SK-N-SH (cell line): Measurements from ENCODE around the gene SPAG4. TPM values are rescaled to one million over a fixed set of nuclear protein-coding genes. Genes with fewer than 3 reads are reported as not detected.

Experiments used
- CTCF ChIA-PET: fragments of 300-600, 350-600 bp; formaldehyde crosslinking; extraction: SDS; loops from one replicate; lab custom pipeline; 2021; lab: Yijun Ruan, JAX
- POLR2A ChIA-PET: fragments of 350-600 bp; sonication (Branson Sonifier 250); formaldehyde crosslinking; extraction: SDS; loops from one replicate; lab custom pipeline; 2020; ENCODE audit warnings: antibody characterized with exemption, inconsistent platforms; lab: Yijun Ruan, JAX
- DNase-seq: peaks from one replicate; pipeline ENCODE4 v3.0.0; 2012
- H2AFZ ChIP-seq: fragments of 200-600 bp; sonication (generic); 2 replicates; pipeline ENCODE4 v1.8.1; 2016; ENCODE audit warnings: antibody characterized with exemption, mild to moderate bottlenecking, low read depth
- H3F3A ChIP-seq: fragments of 200-600 bp; sonication (generic); replicated peaks from 2 replicates; pipeline ENCODE3; 2016; ENCODE audit warnings: antibody characterized with exemption, mild to moderate bottlenecking; ENCODE audit not compliant: insufficient read depth
- H3K27ac ChIP-seq, 2 experiments: fragments of 200-500 bp in 1 of 2; fragments of 200-600 bp in 1 of 2; sonication (Bioruptor generic) in 1 of 2; sonication (generic), shearing (Covaris generic) in 1 of 2; 2 replicates each; pipeline versions ENCODE4 v1.5.1 to v1.6.1; 2014 to 2016; ENCODE audit warnings: low read depth in 2 of 2, inconsistent platforms in 1 of 2, low read length in 1 of 2, mild to moderate bottlenecking in 1 of 2, mixed read lengths in 1 of 2
- H3K27me3 ChIP-seq: fragments of 200-600 bp; sonication (generic), shearing (Covaris generic); 2 replicates; pipeline ENCODE4 v1.6.1; 2016; ENCODE audit warnings: mixed run types; ENCODE audit not compliant: insufficient read depth
- H3K36me3 ChIP-seq, 2 experiments: fragments of 200-500 bp in 1 of 2; fragments of 200-600 bp in 1 of 2; sonication (Bioruptor generic) in 1 of 2; sonication (generic) in 1 of 2; replicated peaks in 1 of 2; 2 replicates each; pipeline versions ENCODE3 to v1.5.1; 2014 to 2016; ENCODE audit warnings: low read length in 1 of 2, mild to moderate bottlenecking in 1 of 2; ENCODE audit not compliant: insufficient read depth in 2 of 2, control insufficient read depth in 1 of 2
- H3K4me1 ChIP-seq, 2 experiments: fragments of 200-500 bp in 1 of 2; fragments of 200-600 bp in 1 of 2; sonication (Bioruptor generic) in 1 of 2; sonication (generic), shearing (Covaris generic) in 1 of 2; 2 replicates each; pipeline versions ENCODE4 v1.5.1 to v1.6.1; 2014 to 2016; ENCODE audit warnings: low read depth in 1 of 2, low read length in 1 of 2, mixed run types in 1 of 2; ENCODE audit not compliant: insufficient read depth in 2 of 2, control insufficient read depth in 1 of 2
- H3K4me2 ChIP-seq: fragments of 200-600 bp; sonication (generic), shearing (Covaris generic); 2 replicates; pipeline ENCODE4 v1.6.1; 2017; ENCODE audit warnings: mixed run types
- H3K4me3 ChIP-seq, 2 experiments: fragments of 200-500 bp in 1 of 2; fragments of 200-600 bp in 1 of 2; sonication (Bioruptor generic) in 1 of 2; sonication (generic), shearing (Covaris generic) in 1 of 2; 2 replicates each; pipeline versions ENCODE4 v1.5.1 to v1.8.1; 2014 to 2016; ENCODE audit warnings: low read depth in 2 of 2, inconsistent platforms in 1 of 2, low read length in 1 of 2, mild to moderate bottlenecking in 1 of 2, mixed read lengths in 1 of 2, moderate library complexity in 1 of 2
- H3K79me2 ChIP-seq: fragments of 200-600 bp; sonication (generic); 2 replicates; pipeline ENCODE4 v1.8.1; 2017; ENCODE audit warnings: mild to moderate bottlenecking; ENCODE audit not compliant: insufficient read depth
- H3K9ac ChIP-seq: fragments of 200-600 bp; sonication (generic); 2 replicates; pipeline ENCODE4 v1.6.1; 2017; ENCODE audit warnings: mixed run types
- H3K9me2 ChIP-seq: fragments of 200-600 bp; sonication (generic); 2 replicates; pipeline ENCODE4 v1.6.1; 2017; ENCODE audit warnings: mixed run types
- H3K9me3 ChIP-seq: fragments of 200-600 bp; sonication (generic); 2 replicates; pipeline ENCODE4 v1.6.1; 2017; ENCODE audit warnings: mixed run types, mild to moderate bottlenecking, moderate library complexity
- H4K20me1 ChIP-seq: fragments of 200-600 bp; sonication (generic); 2 replicates; pipeline ENCODE4 v1.6.1; 2017; ENCODE audit warnings: mild to moderate bottlenecking, mixed run types; ENCODE audit not compliant: insufficient read depth
- CHD2 ChIP-seq: fragments of 150-350 bp; IDR thresholded peaks from 2 replicates; pipeline ENCODE4 v1.6.1; 2018; ENCODE audit warnings: low read length; ENCODE audit not compliant: partially characterized antibody
- FOSL2 ChIP-seq: IDR thresholded peaks from 2 replicates; pipeline ENCODE4 v1.4.0; 2012; ENCODE audit warnings: low read depth, mild to moderate bottlenecking, moderate library complexity, borderline replicate concordance
- FOXM1 ChIP-seq: IDR thresholded peaks from 2 replicates; pipeline ENCODE4 v1.4.0; 2012; ENCODE audit warnings: low read depth, mild to moderate bottlenecking
- GABPA ChIP-seq: IDR thresholded peaks from 2 replicates; pipeline ENCODE4 v1.4.0; 2012; ENCODE audit warnings: low read depth, mild to moderate bottlenecking
- JUND ChIP-seq: IDR thresholded peaks from 2 replicates; pipeline ENCODE4 v1.4.0; 2012
- MEF2A ChIP-seq: IDR thresholded peaks from 2 replicates; pipeline ENCODE4 v1.4.0; 2012; ENCODE audit warnings: low read depth, borderline replicate concordance
- NFIC ChIP-seq: IDR thresholded peaks from 2 replicates; pipeline ENCODE4 v1.4.0; 2012; ENCODE audit warnings: borderline replicate concordance
- NRF1 ChIP-seq: IDR thresholded peaks from 2 replicates; pipeline ENCODE4 v1.6.1; 2012; ENCODE audit warnings: low read depth, mild to moderate bottlenecking, low read length
- RAD21 ChIP-seq: IDR thresholded peaks from 2 replicates; pipeline ENCODE4 v1.6.1; 2012; ENCODE audit warnings: mild to moderate bottlenecking, low read length
- RFX5 ChIP-seq: IDR thresholded peaks from 2 replicates; pipeline ENCODE4 v1.6.1; 2012; ENCODE audit warnings: mild to moderate bottlenecking, improper control_type of control experiment, low read length
- RXRA ChIP-seq: IDR thresholded peaks from 2 replicates; pipeline ENCODE4 v1.4.0; 2012; ENCODE audit warnings: low read depth, mild to moderate bottlenecking, borderline replicate concordance
- SMC3 ChIP-seq: IDR thresholded peaks from 2 replicates; pipeline ENCODE4 v1.6.1; 2012; ENCODE audit warnings: low read depth, low read length, improper control_type of control experiment
- TAF1 ChIP-seq: IDR thresholded peaks from 2 replicates; pipeline ENCODE4 v1.6.1; 2012; ENCODE audit warnings: low read depth, mild to moderate bottlenecking, low read length, moderate library complexity, borderline replicate concordance
- TCF12 ChIP-seq: IDR thresholded peaks from 2 replicates; pipeline ENCODE4 v1.4.0; 2012
- TEAD4 ChIP-seq: IDR thresholded peaks from 2 replicates; pipeline ENCODE4 v1.4.0; 2012; ENCODE audit warnings: mild to moderate bottlenecking, borderline replicate concordance; ENCODE audit not compliant: insufficient read depth
- YY1 ChIP-seq: IDR thresholded peaks from 2 replicates; pipeline ENCODE4 v1.4.0; 2012; ENCODE audit warnings: low read depth, mild to moderate bottlenecking
- WGBS: methylation state at CpG from one replicate; pipeline ENCODE4 v1.1.6; 2017; ENCODE audit warnings: low lambda C conversion rate; 5-methylcytosine and 5-hydroxymethylcytosine counted together
- polyA plus RNA-seq, 3 experiments: library from polyadenylated mRNA; depleted of rRNA; stranded (reverse); fragments of >200 nt; gene quantifications; 2 replicates each; pipeline ENCODE4 v1.2.3, GENCODE V29; 2012
- TF ChIP-seq, protein P1 (sequence below): fragments of 150-350 bp; IDR thresholded peaks from 2 replicates; pipeline ENCODE4 v1.6.1; 2016; ENCODE audit warnings: mild to moderate bottlenecking, low read depth, low read length
- TF ChIP-seq, protein P2 (sequence below): fragments of 150-350 bp; IDR thresholded peaks from 2 replicates; pipeline ENCODE4 v1.6.1; 2017; ENCODE audit warnings: antibody characterized with exemption, low read length, low read depth, borderline replicate concordance
- TF ChIP-seq, protein P3 (sequence below): IDR thresholded peaks from 2 replicates; pipeline ENCODE4 v1.6.1; 2012; ENCODE audit warnings: mild to moderate bottlenecking, low read depth, low read length, moderate library complexity
- TF ChIP-seq, protein P4 (sequence below): IDR thresholded peaks from 2 replicates; pipeline ENCODE4 v1.4.0; 2012; ENCODE audit warnings: low read depth, borderline replicate concordance

SPAG4 gene
- polyA plus RNA-seq, 1 of the 3 experiments (the other 2 are of a cell fraction) = 6.9 TPM

DNA sequence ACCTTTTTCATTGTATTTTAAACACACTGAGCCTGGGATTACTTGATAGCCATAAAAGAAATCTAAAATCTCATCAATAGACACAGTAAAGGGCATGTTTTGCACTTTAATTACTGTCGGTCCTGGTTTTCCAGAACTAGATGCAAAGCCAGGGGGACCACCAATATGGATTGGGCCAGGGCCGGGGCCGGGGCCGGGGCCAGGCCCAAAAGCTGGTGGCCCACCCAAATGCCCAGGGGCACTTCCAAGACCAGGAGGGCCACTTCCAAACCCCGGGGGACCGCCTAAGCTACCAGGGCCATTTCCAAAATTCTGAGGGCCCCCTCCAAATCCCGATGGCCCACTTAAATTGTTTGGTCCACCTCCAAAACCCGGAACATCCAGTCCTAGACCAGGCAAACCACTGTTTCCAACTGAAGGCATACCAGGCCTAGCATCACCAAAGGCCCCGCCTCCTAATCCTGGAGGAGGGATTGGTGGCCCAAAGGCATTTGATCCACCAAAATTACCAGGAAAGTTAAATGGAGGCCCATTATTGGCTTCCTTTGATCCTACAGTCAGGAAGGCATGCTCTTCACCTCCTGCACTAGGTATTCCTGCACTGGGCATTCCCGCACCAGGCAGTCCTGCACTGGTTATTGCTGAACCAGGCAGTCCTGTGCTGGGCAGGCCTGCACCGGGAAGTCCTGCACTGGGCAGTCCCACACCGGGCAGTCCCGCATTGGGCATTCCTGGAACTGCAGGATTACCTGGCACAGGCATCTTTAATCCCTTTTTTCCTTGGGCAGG lies 37.2 kb downstream of the SPAG4 start:
- H3K4me1 ChIP-seq = peaks cover 3% of the 10 kb centered on the region in 2 experiments; a peak in 2 of 4 replicates
- POLR2A ChIA-PET = interaction anchor here (1.3 kb wide), 1 partner anchor 33 kb away, joined by 3 read pairs; no protein-coding TSS in a partner anchor

More for the DNA sequence above, 37.2 kb downstream of the SPAG4 start:
- no peaks in the 10 kb centered on the region for H3K27me3 ChIP-seq
- WGBS = 89% methylated on average over 10 of the region's 13 CpGs
- no peak overlapping the region for H3K4me2 ChIP-seq
- no peak overlapping the region for H2AFZ ChIP-seq
- peaks cover 61 to 67% of the 10 kb centered on the region in 2 experiments for H3K36me3 ChIP-seq
- CTCF ChIA-PET = interaction anchor here (1.3 to 1.7 kb wide), 2 partner anchors 33 to 36 kb away, joined by 5 to 10 read pairs; no protein-coding TSS in a partner anchor
- H3K9ac ChIP-seq = no peak overlapping the region
- H3F3A ChIP-seq = peaks cover 24% of the 10 kb centered on the region
- H3K9me3 ChIP-seq = no peaks in the 10 kb centered on the region
- H3K4me3 ChIP-seq = no peak overlapping the region
- TF ChIP-seq, protein P1, sequence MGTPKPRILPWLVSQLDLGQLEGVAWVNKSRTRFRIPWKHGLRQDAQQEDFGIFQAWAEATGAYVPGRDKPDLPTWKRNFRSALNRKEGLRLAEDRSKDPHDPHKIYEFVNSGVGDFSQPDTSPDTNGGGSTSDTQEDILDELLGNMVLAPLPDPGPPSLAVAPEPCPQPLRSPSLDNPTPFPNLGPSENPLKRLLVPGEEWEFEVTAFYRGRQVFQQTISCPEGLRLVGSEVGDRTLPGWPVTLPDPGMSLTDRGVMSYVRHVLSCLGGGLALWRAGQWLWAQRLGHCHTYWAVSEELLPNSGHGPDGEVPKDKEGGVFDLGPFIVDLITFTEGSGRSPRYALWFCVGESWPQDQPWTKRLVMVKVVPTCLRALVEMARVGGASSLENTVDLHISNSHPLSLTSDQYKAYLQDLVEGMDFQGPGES = no peak
- TF ChIP-seq CHD2 (no peak), MEF2A (no peak), TCF12 (no peak), FOXM1 (no peak), NRF1 (no peak), RXRA (no peak), RFX5 (no peak), TAF1 (no peak), JUND (no peak), SMC3 (no peak), NFIC (no peak), YY1 (no peak), RAD21 (no peak), FOSL2 (no peak), GABPA (no peak), TEAD4 (no peak)
- TF ChIP-seq, protein P2, sequence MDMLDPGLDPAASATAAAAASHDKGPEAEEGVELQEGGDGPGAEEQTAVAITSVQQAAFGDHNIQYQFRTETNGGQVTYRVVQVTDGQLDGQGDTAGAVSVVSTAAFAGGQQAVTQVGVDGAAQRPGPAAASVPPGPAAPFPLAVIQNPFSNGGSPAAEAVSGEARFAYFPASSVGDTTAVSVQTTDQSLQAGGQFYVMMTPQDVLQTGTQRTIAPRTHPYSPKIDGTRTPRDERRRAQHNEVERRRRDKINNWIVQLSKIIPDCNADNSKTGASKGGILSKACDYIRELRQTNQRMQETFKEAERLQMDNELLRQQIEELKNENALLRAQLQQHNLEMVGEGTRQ = no peak
- TF ChIP-seq, protein P3, sequence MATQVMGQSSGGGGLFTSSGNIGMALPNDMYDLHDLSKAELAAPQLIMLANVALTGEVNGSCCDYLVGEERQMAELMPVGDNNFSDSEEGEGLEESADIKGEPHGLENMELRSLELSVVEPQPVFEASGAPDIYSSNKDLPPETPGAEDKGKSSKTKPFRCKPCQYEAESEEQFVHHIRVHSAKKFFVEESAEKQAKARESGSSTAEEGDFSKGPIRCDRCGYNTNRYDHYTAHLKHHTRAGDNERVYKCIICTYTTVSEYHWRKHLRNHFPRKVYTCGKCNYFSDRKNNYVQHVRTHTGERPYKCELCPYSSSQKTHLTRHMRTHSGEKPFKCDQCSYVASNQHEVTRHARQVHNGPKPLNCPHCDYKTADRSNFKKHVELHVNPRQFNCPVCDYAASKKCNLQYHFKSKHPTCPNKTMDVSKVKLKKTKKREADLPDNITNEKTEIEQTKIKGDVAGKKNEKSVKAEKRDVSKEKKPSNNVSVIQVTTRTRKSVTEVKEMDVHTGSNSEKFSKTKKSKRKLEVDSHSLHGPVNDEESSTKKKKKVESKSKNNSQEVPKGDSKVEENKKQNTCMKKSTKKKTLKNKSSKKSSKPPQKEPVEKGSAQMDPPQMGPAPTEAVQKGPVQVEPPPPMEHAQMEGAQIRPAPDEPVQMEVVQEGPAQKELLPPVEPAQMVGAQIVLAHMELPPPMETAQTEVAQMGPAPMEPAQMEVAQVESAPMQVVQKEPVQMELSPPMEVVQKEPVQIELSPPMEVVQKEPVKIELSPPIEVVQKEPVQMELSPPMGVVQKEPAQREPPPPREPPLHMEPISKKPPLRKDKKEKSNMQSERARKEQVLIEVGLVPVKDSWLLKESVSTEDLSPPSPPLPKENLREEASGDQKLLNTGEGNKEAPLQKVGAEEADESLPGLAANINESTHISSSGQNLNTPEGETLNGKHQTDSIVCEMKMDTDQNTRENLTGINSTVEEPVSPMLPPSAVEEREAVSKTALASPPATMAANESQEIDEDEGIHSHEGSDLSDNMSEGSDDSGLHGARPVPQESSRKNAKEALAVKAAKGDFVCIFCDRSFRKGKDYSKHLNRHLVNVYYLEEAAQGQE = no peak
- TF ChIP-seq, protein P4, sequence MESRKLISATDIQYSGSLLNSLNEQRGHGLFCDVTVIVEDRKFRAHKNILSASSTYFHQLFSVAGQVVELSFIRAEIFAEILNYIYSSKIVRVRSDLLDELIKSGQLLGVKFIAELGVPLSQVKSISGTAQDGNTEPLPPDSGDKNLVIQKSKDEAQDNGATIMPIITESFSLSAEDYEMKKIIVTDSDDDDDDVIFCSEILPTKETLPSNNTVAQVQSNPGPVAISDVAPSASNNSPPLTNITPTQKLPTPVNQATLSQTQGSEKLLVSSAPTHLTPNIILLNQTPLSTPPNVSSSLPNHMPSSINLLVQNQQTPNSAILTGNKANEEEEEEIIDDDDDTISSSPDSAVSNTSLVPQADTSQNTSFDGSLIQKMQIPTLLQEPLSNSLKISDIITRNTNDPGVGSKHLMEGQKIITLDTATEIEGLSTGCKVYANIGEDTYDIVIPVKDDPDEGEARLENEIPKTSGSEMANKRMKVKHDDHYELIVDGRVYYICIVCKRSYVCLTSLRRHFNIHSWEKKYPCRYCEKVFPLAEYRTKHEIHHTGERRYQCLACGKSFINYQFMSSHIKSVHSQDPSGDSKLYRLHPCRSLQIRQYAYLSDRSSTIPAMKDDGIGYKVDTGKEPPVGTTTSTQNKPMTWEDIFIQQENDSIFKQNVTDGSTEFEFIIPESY = no peak
- no peak for DNase-seq
- no peak overlapping the region for H3K27ac ChIP-seq
- H3K79me2 ChIP-seq = peaks cover 100% of the 10 kb centered on the region
- H3K9me2 ChIP-seq = no peaks in the 10 kb centered on the region
- H4K20me1 ChIP-seq = peaks cover 100% of the 10 kb centered on the region
